NK-92 (cell line): ENCODE data around the gene KLHL3.
"Not testable (repeated sequence)": the region's sequence is repeated elsewhere in the genome, so short reads cannot be mapped to it uniquely, and the experiment has no call there.

Experiments used
- DNase-seq: peaks from one replicate; lab custom pipeline; 2025; ENCODE audit not compliant: unreplicated experiment; lab: John Stamatoyannopoulos, UW

KLHL3 gene

DNA sequence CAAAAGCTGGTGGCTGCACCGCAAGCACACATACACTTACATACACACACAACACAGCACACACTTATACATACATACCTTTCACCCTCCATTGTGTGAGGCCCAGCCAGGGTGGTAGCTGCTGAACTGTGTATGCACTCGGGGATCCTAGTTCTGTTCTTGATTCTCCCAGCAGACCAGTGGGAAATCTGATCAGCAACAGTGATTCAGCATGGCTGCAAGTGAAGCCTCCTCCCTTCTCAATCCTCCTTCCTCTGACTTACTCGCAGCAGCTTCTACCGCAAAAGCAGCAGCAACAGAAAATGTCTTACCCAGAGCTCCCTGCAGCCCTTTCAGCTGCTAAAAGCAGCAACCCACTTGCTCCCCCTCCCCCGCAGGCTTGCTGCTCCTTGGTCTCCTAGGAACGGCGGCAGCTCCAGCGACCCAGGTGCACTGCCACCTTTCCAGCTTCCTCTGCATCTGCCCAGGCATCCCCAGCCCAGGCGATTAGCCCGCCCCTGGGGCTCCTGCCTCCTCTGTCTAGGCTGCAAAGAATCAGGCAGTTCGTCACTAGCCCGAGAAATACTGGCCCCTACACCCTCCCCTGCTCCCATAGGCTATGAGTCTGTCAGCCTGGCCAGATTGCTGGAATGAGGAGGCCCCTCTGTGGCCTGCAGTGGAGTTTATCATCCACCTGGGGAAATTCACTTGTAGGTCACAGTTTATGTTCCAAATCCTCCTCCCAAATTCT is at the start of gene KLHL3:
TSS of gene KLHL3 (minus strand) at position 535 of the 730 bp plus-strand sequence. CDS start at position 92, 443 bp downstream.
- no peak for DNase-seq

DNA sequence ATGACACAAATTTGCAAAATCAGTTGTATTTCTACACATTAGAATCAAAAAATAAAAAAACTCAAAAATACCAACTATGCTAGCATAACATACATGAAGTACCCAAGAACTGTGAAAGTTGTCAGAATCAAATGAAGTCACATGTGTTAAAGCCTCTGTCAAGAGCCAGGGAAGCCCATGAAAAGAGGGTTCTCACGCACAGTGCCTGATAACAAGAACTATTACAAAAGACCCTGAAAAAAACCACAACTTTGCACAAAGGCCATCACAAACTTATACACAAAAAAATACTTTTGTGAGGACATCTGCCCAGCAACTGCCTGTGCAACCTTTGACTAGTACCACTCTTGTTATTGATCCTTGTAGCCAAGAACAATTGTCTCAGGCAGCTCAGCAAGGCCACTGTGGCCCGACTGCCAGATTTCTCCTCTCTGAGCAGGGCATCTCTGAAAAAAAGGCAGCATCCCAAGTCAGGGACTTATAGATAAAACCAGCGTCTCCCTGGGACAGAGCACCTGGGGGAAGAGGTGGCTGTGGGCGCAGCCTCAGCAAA is 47.2 kb upstream of the KLHL3 start:
- DNase-seq = no peak

GRCh38 chr5:137782055-137782454 is 46.2 kb upstream of the KLHL3 start:
- no peak for DNase-seq

GRCh38 chr5:137778772-137779564 is 43.1 kb upstream of the KLHL3 start:
- DNase-seq = no peak

GRCh38 chr5:137767937-137768336 is 32.0 kb upstream of the KLHL3 start:
- DNase-seq = not testable (repeated sequence)

GRCh38 chr5:137761566-137761965 is 25.7 kb upstream of the KLHL3 start:
- no peak for DNase-seq

GRCh38 chr5:137760719-137761516 is 25.0 kb upstream of the KLHL3 start:
- no peak for DNase-seq

DNA sequence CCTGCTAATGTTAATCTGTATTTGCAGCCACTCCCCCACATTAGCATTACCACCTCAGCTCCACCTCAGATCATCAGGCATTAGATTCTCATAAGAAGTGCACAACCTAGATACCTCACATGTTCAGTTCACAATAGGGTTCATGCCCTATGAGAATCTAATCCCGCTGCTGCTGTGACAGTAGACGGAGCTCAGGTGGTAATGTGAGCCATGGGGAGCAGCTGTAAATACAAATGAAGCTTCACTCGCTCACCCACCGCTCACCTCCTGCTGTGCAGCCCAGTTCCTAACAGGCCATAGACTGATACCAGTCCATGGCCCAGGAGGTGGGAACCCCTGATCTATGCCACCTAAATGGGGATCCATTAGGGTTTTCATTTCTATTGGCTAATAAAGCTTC is 24.4 kb upstream of the KLHL3 start:
- DNase-seq = no peak

DNA sequence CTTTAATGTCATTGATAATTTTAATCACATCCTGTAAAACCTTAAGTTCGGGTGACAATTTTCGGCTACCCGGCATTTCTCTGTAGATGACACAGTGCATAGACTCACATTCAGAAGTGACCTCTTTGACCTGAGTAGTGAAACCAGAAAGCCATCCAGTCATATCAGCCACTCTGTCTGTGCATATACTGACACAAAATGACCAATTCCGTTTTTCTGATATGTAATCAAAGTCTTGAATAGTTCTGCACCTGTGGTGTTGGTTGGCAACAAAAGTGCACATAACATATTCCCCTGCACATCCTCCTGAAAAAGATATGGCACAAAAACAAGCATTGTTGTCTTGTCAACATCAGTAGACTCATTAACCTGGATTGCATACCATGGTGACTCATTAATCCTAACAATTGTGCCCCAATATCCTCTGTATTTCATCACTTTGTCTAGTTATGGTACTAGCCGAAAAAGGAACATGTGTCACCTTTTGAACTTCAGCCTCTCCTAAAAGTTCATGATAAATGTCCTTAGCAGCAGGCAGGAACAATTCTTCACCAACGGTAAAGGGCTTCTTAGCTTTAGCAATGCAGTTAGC is 22.9 kb upstream of the KLHL3 start:
- DNase-seq = no peak

DNA sequence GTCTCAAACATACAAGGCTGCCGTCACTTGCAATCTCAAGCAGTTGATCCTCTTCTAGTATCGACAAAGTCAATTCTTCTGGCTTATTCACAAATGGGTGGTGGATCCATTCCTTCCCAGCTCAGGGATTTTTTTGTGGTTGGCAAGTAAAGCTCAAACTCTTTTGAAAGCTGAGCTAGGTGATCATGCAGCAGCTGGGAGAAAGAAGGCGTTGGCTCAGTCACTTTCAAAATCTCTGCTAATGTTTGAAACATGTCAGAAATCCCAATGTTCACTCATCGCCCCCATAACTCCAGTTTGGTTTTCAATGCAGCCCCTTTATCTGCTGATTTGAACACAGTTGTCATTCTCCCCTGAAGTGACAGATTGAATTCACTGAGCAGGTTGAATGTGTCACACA is 22.2 kb upstream of the KLHL3 start:
- DNase-seq = no peak

DNA sequence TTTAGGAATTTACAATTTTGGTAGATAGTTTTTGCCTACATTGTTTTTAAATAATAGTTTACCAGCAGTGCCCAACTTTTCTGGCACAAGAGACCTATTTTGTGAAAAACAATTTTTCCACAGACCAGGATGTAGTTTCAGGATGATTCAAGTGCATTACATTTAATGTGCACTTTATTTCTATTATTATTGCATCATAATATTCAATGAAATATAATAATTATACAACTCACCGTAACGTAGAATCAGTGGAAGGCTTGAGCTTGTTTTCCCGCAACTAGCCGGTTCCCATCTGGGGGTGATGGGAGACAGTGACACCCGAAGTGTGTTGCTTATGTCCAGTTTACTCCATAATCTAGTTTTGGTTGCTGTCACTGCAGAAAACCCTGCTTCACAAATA is 21.7 kb upstream of the KLHL3 start:
- DNase-seq = no peak

DNA sequence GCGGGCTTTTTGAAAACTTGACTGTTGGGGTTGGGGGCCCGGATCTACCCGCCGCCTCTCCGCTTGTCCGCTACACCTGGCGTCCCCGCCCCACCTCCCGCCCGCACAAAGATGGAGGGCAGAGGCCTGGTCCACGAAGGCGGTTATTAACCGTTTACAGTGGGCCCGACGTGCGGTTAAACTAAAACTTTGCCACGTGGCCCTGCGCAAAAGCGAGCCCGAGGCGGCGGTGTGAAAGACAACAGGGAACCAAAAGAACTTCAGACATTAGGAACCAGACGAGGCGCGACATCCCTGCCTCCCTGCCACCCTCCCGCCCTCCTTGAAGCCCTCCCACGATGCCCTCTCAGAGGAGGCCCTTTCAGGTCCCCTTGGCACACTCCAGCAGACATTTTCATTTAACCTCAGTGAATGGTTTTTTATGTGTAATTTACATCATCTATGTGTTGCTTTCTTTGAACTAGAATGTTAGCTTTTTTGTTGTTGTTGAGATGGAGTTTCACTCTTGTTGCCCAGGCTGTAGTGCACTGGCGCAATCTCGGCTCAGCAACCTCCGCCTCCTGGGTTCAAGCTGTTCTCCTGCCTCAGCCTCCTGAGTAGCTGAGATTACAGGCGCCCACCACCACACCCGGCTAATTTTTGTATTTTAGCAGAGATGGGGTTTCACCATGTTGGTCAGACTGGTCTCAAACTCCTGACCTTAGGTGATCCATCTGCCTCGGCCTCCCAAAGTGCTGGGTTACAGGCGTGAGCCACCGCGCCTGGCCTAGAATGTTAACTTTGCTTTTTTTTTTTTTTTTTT is 19.3 kb upstream of the KLHL3 start:
- DNase-seq = no peak

DNA sequence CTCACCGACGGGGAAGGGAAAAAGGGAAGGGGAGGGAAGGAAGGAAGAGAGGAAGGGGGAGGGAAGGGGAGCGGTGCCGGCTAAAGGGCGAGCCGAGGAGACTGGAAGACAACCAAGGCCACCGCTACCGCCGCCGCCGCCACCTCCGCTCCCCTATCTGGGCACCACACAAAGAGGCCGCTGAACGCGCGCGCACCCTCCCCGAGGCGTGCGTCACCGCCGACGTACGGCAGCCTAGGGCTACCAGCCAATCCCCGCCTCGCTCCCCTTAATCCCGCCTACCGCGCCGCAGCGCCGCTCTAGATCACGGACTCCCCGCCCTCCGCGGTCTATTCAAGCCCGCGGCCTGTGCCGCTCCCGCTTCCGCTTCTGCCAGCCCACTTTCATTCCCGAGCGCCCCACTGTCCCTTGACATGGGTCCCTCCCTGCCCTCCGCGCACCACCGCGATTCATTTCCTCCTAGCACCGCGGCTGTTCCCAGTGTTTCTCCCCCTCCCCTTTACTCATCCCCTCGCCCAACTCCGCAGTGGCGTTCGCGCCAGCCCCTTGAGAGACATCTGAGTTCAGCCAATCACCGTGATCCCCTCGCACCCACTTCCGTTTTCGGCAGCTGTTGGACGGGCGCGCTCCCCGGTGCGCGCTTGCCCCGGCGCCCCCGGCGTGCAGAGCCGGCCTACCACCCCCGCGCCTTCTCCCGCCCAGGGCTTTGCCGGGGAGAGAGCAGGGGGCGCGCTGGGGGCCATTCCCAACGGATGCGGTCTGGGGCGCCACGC is 18.5 kb upstream of the KLHL3 start, which contains the start of gene HNRNPA0:
TSS of gene HNRNPA0 (minus strand) at position 176 of the 773 bp plus-strand sequence. CDS start 297 bp downstream, outside the sequence.
- peak; percentile 71 for DNase-seq

- DNase-seq = no peak
Observed at GRCh38 chr5:137753691-137754187, 17.9 kb upstream of the KLHL3 start.

DNA sequence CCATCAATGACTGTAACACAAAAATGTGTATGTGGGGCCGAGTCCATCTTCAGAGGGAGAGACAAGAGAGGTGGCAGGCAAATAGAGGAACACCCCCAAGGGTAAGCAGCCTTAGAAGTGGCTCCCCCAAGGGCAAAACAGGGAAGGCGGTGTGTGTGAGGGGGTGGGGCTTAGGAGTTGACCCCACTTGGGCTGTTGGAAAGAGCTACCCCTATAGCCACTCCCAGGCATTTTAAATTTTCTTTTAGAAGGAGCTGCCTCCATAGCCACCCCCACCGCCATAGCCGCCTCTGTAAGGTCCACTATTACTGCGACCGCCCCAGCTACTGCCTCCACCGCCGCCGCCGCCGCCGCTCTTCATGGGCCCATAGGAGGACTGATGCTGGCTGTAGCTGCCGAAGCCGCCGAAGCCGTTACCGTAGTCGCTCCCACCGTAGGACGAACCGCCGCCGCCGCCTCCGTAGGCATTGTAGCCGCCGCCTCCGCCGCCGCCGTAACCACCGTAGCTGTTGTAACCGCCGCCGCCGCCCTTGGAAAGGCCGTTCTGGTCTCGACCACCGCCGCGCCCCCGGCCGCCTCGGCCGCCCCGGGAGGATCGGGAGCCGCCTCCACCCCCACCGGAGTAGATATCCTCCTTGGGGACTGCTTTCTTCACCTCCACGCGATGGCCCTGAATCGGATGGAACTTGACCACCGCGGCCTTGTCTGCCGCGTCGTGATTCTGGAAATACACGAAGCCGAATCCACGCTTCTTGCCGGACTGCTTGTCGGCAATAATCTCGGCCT is 17.2 kb upstream of the KLHL3 start:
- no peak for DNase-seq

GRCh38 chr5:137751869-137752491 is 16.1 kb upstream of the KLHL3 start:
- no peak for DNase-seq

- DNase-seq = no peak
Observed at GRCh38 chr5:137750436-137750835, 14.5 kb upstream of the KLHL3 start.

- no peak for DNase-seq
Observed at GRCh38 chr5:137747848-137748247, 12.0 kb upstream of the KLHL3 start.
